ENCODE measurements around the gene FKBP5.

The FKBP5 gene

GRCh38 chr6:35534407-35535170 lies 154.1 kb downstream of the FKBP5 start:
- DNase-seq = no peak

- DNase-seq = no peak
Measured at GRCh38 chr6:35533981-35534380, 154.7 kb downstream of the FKBP5 start.

GRCh38 chr6:35532126-35532525 lies 156.6 kb downstream of the FKBP5 start:
- no peak for DNase-seq

GRCh38 chr6:35524380-35525020 lies 164.2 kb downstream of the FKBP5 start:
- no peak for DNase-seq

Measured in activated CD8-positive, alpha-beta memory T cell treated with anti-CD3 and anti-CD28 coated beads, Interleukin-2, amount 50 U/mL, for 48 hours (primary cell).